K562 (cell line): ENCODE measurements around the gene KCNK7. TPM values are rescaled to one million over a fixed set of nuclear protein-coding genes. Genes with fewer than 3 reads are reported as not detected.

Source experiments
- CLOCK ChIP-seq: fragments of 250-450 bp; sonication (Bioruptor Pico); IDR thresholded peaks from 2 replicates; pipeline ENCODE4 v1.4.0; 2020; ENCODE audit warnings: mild to moderate bottlenecking, moderate library complexity, borderline replicate concordance
- CREM ChIP-seq: IDR thresholded peaks from 2 replicates; pipeline ENCODE4 v1.6.1; 2014; ENCODE audit warnings: antibody characterized with exemption, low read depth
- CTBP1 ChIP-seq: fragments of 450-650 bp; IDR thresholded peaks from 2 replicates; pipeline ENCODE4 v1.6.1; 2016; ENCODE audit warnings: borderline replicate concordance
- ERF ChIP-seq: fragments of 450-650 bp; formaldehyde crosslinking; IDR thresholded peaks from 2 replicates; pipeline ENCODE4 v1.4.0; 2020; ENCODE audit warnings: mild to moderate bottlenecking, mixed read lengths
- ETV5 ChIP-seq: sonication (generic); formaldehyde crosslinking; IDR thresholded peaks from 2 replicates; pipeline ENCODE4 v1.4.0; 2020; ENCODE audit warnings: low read depth, mild to moderate bottlenecking, missing genetic modification reagents
- FOXM1 ChIP-seq, 2 experiments: fragments of 450-650 bp in 1 of 2; sonication (generic) in 1 of 2; formaldehyde crosslinking in 1 of 2; IDR thresholded peaks; 2 replicates each; pipeline versions ENCODE4 v1.6.1 to v1.9.0; 2017 to 2022; ENCODE audit warnings: low read depth in 2 of 2, mild to moderate bottlenecking in 2 of 2, missing genetic modification reagents in 1 of 2, moderate library complexity in 1 of 2
- GATAD2B ChIP-seq: fragments of 450-650 bp; IDR thresholded peaks from 2 replicates; pipeline ENCODE4 v1.6.1; 2017; ENCODE audit warnings: mild to moderate bottlenecking, borderline replicate concordance
- HMGN3 ChIP-seq: IDR thresholded peaks from 2 replicates; pipeline ENCODE4 v1.6.1; 2011; ENCODE audit warnings: borderline replicate concordance, low read depth, mild to moderate bottlenecking, mixed read lengths, low read length; ENCODE audit not compliant: insufficient read length; ENCODE audit errors: extremely low read depth
- POLR2B ChIP-seq: fragments of 450-650 bp; IDR thresholded peaks from 2 replicates; pipeline ENCODE4 v1.6.1; 2018; ENCODE audit warnings: low read depth; ENCODE audit not compliant: partially characterized antibody
- RBM17 ChIP-seq: fragments of 200-400 bp; formaldehyde crosslinking; IDR thresholded peaks from 2 replicates; pipeline ENCODE4 v1.6.1; 2017; ENCODE audit warnings: low read depth, mild to moderate bottlenecking, low read length, borderline replicate concordance
- SNIP1 ChIP-seq: fragments of 450-650 bp; IDR thresholded peaks from 2 replicates; pipeline ENCODE4 v1.7.1; 2017; ENCODE audit warnings: low read depth, mild to moderate bottlenecking
- UBTF ChIP-seq, 2 experiments: IDR thresholded peaks; 2 replicates each; pipeline ENCODE4 v1.6.1; 2012; ENCODE audit warnings: improper control_type of control experiment in 2 of 2, low read depth in 2 of 2, low read length in 2 of 2, borderline replicate concordance in 1 of 2
- ZNF583 ChIP-seq: fragments of 250-450 bp; sonication (Bioruptor Pico); IDR thresholded peaks from 2 replicates; pipeline ENCODE4 v1.4.0; 2020
- ZNF592 ChIP-seq: fragments of 450-650 bp; IDR thresholded peaks from 2 replicates; pipeline ENCODE4 v1.6.1; 2017; ENCODE audit warnings: antibody characterized with exemption, mild to moderate bottlenecking
- ZNF639 ChIP-seq, 2 experiments: fragments of 200-800 bp in 1 of 2; sonication (Bioruptor generic) in 1 of 2; sonication (generic) in 1 of 2; formaldehyde crosslinking in 1 of 2; IDR thresholded peaks in 1 of 2; conservative IDR thresholded peaks in 1 of 2; 2 replicates each; pipeline versions ENCODE4 v1.5.0 to v1.6.1; 2016 to 2020; ENCODE audit warnings: missing compliant biosample characterization in 1 of 2, missing genetic modification characterization in 1 of 2, missing genetic modification reagents in 1 of 2
- polyA plus RNA-seq, 8 experiments: library from polyadenylated mRNA; depleted of rRNA in 4 of 8; stranded (reverse) in 5 of 8; unstranded in 3 of 8; fragments of >200 nt; fragmentation: Nextera tagmentation in 2 of 8; fragmentation: Illumina TruSeq in 1 of 8; extraction: Ambion mirVana in 2 of 8; extraction: Trizol in 1 of 8; gene quantifications; 2 replicates each; pipeline versions ENCODE4 v1.2.1 to v1.2.3, GENCODE V29; 2011 to 2014; ENCODE audit warnings: inconsistent platforms in 1 of 8, missing spikeins in 1 of 8
- total RNA-seq, 7 experiments: library from RNA; depleted of rRNA in 6 of 7; stranded (reverse); fragments of >200 nt in 6 of 7; fragmentation: Illumina TruSeq in 2 of 7; extraction: Trizol in 2 of 7; gene quantifications; 2 replicates each; pipeline versions ENCODE4 v1.2.1 to v1.2.3, GENCODE V29; 2011 to 2021; ENCODE audit warnings: low replicate concordance in 1 of 7

Gene KCNK7
- total and polyA plus RNA-seq, 9 of the 15 experiments (the other 6 are each of a cell fraction or from before 2014, with no cell fraction given) = 0.07 to 0.40 TPM; not detected in 7

GRCh38 chr11:65572356-65573051 lies 23.1 kb downstream of the KCNK7 start, which contains the start of gene FAM89B (continued):
- TF ChIP-seq ZNF592 = peak; percentile 23; the same call in 1 of the 2 replicates
- no peak for TF ChIP-seq POLR2B
- 0 out of 2 replicates have a peak, but pooled peaks have one; percentile 81 for TF ChIP-seq ERF
- TF ChIP-seq ZNF583 (CRISPR knock-in tag) = no peak
- peak; percentile 20; the same call in 1 of the 2 replicates for TF ChIP-seq CREM
- peak; percentile 84 for TF ChIP-seq FOXM1 (IDR thresholded peaks at IDR 0.05; ENCODE audit: low read depth)
- TF ChIP-seq FOXM1 (CRISPR knock-in tag; IDR thresholded peaks at IDR 0.05; ENCODE audit: low read depth) = no peak
- peak; percentile 54 to 58; a peak in 2 of 4 replicates for TF ChIP-seq UBTF (IDR thresholded peaks at IDR 0.05; ENCODE audit: borderline replicate concordance in 1 of 2, low read depth in 2 of 2, low read length in 2 of 2)
- TF ChIP-seq SNIP1 = peak; percentile 99
- no peak; the same call in 1 of the 2 replicates for TF ChIP-seq GATAD2B
- TF ChIP-seq HMGN3 = no peak
- no peak for TF ChIP-seq CLOCK (CRISPR knock-in tag)
- TF ChIP-seq RBM17 = no peak
- 0 out of 2 replicates have a peak, but pooled peaks have one; percentile 8 for TF ChIP-seq ETV5 (CRISPR knock-in tag)
- peak; percentile 14; the same call in 1 of the 2 replicates for TF ChIP-seq CTBP1
- no peak; a peak in 1 of 4 replicates for TF ChIP-seq ZNF639 (CRISPR knock-in tag; conservative IDR thresholded peaks at IDR 0.05 in 1 of 2, IDR thresholded peaks at IDR 0.05 in 1 of 2)
